GM15510 (cell line): Measurements from ENCODE around the gene TSC1.

ENCODE experiments used
- POLR2A ChIP-seq: IDR thresholded peaks from 3 replicates; pipeline ENCODE4 v1.6.1; 2011; ENCODE audit warnings: borderline replicate concordance; ENCODE audit not compliant: insufficient read length; ENCODE audit errors: extremely low read depth

Gene TSC1

DNA sequence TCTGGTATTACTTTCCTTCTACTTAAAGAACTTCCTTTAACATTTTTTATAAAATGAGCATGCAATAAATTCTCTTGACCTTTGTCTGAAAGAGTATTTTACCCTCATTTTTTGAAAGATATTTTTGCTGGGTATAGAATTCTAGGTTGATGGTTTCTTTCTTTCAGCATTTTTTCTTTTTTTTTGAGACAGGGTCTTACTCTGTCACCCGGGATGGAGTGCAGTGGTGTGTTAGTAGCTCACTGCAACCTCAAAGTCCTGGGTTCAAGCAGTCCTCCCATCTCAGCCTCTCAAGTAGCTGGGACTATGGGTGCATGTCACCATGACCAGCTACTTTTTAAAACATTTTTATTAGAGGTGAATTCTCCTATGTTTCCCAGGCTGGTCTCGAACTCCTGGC, 10.7 kb upstream of the TSC1 start:
- TF ChIP-seq POLR2A: no peak

DNA sequence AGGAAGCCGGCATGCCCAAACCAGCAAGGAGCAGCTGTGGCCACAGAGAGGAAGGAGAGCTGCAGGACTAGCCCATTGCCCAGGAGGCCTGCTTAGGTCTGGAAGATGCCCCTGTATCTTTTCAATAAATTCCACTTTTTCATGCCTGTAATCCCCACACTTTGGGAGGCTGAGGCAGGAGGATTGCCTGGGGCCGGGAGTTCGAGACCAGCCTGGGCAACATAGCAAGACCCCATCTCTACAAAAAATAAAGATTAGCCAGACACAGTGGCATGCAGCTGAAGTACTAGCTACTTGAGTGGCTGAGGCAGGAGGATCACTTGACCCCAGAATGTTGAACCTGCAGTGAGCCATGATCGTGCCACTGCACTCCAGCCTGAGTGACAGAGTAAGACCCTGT, 5.3 kb upstream of the TSC1 start:
- no peak for TF ChIP-seq POLR2A

DNA sequence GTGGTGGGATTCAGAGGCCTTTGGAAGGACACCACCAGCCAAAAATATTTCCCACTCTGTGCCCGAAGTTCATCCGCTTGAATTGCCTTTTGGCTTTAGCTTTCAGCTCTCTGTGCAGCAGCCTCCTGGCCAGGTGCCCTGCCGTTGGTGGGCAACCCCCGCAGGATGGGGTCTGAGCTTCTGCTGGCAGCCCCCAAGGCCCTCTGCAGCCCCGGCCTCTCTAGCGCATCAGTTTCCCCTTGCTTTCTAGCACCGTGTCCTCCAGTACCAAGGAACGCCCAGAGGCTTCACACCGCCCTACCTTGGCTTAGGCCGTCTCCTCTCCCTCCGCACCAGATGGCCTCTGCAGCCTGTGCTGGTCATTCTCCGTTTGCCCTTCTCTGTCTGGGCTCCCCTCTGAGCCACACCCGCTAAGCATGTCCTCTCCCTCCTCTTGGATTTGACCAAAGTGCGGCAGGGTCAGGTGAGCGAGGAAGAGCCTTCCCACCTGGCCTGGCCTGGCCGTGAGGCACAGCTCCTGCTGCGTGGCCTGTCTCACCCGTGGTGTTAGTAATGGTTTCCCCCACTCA, 4.2 kb upstream of the TSC1 start:
- TF ChIP-seq POLR2A: no peak

DNA sequence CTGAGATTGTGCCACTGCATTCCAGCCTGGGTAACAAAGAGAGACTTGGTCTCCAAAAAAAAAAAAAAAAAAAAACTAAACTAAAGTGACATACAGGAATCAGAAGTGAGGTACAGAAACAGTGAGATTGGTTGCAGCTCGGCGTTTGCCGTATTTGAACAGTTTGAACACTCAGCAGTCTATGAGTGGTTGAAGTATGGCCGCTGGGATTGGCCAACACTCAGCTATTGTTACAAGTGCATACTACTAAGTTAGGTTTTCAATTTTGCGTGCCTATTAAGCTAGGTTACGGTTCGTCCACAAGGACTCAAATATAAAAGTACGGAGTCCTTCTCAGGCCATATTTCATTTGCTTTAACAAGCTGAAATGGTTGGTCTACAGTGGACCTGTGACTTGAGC, 3.3 kb upstream of the TSC1 start:
- TF ChIP-seq POLR2A: no peak

DNA sequence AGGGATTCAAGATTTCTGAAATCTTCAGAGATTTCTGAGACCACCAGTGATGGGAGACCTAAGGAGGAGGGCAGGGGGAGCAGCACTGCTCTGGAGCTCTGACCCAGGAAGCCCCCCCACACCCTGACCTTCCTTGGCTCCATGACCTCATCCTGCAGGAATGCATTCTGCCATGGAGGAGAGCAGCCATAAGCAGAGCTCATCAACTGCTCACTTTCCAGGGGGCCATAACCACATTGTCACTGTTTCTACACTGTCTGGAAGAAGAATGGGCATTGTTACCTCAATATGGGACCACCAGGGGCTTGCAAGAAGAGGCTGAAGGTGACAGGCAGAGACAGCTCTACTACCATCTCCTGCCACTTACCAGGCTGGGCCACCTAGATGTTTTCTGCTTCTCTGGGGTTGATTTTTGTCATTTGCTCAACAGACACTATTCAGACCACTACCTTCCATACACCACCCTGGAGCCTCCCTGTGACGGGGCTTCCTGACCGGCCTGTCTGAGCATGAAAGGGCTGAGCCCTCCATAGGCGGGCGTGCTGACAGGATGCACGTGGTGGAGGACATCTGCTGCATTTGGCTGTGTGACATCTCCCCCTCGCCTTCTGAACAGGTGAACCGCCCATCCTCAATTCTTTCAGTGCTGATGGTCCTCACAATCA, 2.3 kb upstream of the TSC1 start:
- no peak for TF ChIP-seq POLR2A

DNA sequence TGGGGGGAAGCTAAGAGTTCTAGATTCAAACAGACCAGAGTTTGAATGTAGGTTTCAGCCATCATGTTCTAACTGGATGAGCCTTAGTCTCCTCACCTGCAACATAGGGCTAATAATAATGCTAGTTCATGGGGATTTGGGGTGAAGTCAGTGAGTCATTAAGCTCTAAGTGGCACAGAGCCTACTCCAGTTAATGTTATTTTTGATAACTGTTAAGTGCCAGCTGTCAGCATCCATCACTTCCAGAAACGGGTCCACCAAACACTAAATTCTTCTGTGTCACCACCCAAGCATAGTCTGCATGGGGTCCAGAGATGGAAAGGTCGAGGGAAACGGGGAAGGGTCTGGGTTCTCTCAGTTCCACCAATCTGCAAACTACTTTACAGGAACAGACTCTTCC, 1.8 kb upstream of the TSC1 start:
- no peak for TF ChIP-seq POLR2A

DNA sequence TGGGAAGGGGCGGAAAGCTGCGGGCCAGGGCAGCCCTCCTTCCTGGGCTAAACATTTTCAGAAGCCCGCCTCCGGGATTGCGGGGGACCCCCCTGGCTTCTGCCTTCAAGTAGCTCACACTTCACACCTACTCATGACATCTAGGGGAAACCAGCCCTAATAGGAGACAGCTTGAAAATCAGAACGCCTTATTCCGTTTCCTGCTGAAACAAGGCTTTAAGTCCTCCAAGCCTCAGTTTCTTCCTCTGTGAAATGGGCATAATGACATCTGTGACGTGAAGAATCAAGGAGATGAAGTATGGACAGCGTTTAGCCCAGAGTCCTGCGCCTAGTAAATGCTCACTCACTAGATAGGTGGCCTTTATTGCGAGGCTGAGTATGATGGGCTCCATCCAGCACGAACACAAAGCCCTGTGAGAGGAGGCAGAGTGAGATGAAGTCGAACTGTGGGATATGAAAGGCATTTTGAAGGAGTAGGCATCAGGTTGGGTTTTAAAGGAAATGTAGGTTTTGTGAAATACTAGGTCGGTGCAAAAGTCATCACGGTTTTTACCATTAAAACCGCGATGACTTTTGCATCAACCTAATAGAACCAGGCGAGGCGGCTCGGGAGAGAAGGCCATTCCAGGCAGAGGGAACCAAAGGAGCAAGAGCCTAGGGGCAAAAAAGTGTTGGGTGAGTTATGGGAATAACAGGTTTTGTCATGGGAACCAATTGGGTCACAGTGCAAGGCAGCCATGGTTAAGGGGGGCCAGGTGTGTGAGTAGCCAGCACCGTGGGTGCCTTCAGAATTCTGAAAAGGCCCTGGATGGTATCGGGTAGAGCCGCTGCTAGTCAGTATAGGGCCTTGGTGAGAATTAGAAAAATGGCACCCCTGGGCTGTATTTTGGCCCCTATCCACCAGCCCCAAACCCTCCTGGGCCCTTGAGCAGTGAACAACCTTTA, 1.0 kb upstream of the TSC1 start:
- TF ChIP-seq POLR2A: no peak

DNA sequence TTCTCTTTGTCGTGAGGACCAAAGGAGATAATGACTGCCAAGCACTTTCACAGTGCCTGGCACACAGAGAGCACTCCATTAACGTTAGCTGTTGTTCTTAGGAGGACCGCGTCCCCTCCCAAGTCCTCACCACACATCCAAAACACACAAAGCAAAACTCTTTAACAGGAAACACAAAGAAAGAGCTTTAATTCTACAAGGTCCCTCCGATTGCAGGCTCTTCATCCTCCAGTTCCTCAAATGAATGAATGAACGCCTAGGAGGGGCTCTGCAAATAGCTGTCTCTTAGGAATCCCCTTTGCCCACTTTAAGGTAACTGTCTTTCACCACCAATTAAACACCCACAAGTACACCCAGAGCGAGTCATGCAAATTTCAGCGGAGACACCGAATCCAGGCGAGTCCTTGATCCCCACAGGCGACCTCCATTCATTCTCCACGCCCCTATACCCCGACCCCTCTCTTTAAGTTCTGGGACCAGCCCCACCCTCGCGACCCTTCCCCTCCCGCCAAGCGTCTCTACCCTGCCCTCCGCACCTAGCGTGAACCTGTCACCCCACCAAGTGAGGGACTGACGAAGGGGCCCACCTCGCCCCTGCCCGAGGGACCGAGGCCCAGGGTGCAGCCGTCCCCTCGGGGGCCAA, 644 bp downstream of the TSC1 start:
- TF ChIP-seq POLR2A: no peak

DNA sequence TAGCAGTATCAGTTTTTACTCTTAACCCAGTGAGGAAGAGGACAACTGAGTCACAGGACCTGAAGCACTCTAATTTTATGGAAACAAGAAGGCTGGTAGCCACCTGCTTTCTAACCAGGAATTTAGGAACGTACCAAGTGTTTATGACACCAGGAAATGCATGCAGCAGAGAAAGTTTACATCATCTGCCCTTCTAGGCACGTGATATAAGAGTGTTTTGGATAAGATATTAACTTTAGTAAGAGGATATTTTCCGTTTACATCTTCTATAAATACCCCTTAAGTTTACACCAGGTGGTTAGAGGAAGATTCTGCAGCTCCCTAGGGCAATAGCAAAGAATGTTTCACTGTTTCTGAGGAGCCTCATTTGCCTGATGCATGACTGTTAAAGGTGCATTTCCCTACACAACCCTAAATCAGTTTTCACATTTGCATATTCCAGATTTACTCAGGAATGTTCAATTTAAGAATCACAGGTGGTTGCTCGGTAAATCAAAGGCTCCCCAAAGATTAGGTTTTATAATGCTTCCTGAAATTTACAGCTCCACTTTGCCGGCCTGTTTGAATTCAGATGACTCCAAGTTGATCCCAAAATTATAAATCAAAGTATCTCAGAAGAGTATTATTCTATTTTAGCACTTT, 1.8 kb downstream of the TSC1 start:
- TF ChIP-seq POLR2A: no peak

DNA sequence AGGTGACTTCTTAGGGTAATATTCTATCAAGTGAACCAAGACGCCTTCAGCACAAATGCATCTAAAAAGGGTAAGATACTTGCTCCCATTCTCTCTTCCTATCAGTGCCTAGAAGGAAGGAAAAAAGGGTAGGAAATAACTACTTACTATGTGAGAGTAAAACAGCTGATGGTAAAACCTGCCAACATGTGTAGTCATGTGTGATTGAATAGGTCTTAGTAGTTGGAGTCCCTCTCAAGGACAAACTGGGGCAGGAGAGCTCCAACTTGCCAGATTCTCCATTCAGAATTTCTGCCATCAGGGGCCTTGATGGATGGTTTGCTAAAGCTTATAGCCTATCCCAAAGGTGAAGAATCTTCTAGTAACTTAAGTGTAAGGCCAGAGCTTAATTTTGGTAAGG, 5.2 kb downstream of the TSC1 start:
- TF ChIP-seq POLR2A: no peak

DNA sequence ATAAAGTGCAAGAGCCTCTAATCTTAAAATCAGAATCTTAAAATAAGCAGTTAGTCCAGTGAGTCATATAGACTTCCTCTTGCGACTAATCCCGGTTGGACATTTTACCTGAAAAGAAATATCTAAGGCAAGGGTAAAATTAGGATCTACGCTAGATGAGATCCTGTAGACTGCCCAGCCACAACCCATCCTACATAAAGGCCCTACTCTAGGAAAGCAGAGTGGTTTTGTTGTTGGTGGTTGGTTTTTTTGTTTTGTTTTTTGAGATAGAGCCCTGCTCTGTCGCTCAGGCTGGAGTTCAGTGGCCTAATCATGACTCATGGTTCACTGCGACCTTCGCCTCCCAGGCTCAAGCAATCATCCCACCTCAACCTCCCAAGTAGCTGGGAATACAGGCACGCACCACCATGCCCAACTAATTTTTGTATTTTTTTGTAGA, 6.9 kb downstream of the TSC1 start:
- no peak for TF ChIP-seq POLR2A

DNA sequence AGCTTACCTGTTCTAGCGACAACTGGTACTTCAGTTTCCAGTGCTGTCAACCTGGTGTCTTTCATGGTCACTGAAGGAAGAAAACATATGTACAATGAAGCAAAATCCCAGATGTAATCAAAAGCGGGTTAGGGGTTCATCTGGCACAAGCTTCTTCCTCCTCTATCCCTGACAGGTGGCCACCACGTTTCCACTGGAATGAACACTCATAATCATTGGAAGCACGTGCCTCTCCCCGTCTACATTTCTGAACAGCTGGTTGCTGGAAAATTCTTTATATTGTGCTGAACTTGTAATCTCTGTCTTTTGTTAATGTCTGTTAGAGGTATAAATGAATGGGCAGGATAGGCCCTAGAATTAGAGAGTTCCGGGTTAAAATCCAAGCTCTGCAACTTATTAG, 9.4 kb downstream of the TSC1 start:
- TF ChIP-seq POLR2A: no peak

DNA sequence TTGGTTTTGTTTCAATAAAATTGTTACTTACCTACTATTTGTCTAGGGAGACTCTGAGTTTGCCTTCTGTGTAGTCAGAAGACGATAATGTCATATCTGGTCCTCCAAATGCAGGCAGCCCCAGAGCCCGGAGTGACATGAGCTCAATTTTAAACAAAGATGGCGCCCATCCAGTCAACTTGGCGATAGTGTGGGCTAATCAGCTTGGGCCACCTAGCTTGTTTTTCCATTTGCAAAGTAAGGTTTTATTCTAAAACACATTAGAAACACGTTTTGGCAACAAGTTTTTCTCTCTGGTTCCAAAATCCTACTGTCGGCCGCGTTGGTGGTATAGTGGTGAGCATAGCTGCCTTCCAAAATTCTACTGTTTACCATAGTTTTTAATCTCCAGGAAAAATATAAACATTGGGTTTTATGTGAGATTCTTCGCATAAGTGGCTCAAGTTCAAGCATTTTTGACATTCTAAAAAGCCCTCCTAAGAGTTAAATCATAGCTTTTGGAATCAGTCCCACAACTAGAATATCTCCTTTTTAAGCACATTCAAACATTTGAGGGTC, 13.2 kb downstream of the TSC1 start:
- TF ChIP-seq POLR2A: no peak

DNA sequence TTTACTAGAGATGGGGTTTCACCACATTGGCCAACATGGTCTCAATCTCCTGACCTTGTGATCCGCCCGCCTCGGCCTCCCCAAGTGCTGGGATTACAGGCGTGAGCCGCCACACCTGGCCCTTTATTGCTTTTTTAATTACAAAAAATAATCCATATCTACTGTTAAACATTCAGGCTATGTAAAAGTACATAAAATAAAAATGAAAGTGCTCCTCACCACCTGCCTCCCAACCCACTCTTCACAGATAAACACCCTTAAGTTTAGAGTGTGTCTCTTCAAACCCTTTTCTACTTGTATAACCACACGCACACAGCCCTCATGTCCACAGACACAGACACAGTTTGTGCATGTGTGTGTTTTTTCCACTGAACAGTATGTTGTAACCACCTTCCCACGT, 16.7 kb downstream of the TSC1 start:
- no peak for TF ChIP-seq POLR2A
